Cardiac fibroblast (primary cell): Measurements from ENCODE around the gene DCAF4.

Source experiments
- DNase-seq, 2 donors: peaks; one replicate each; pipeline versions ENCODE4 v3.0.0 to v3.0.0-alpha.2; 2010; ENCODE audit warnings: low read depth in 2 of 2
- H3K4me3 ChIP-seq, 2 donors: replicated peaks in 1 of 2; 1 replicate in 1 of 2; 2 replicates in 1 of 2; pipeline ENCODE4 v1.5.1; 2011; ENCODE audit warnings: low read depth in 2 of 2, low read length in 2 of 2, mild to moderate bottlenecking in 2 of 2, moderate library complexity in 1 of 2
- CTCF ChIP-seq: IDR thresholded peaks from one replicate; pipeline ENCODE4 v1.5.1; 2011; ENCODE audit warnings: low read depth, mild to moderate bottlenecking, low read length, inconsistent platforms

The DCAF4 gene

GRCh38 chr14:72888192-72888591 lies 38.1 kb upstream of the DCAF4 start:
- no peak for TF ChIP-seq CTCF
- no peak for DNase-seq
- no peak overlapping the region for H3K4me3 ChIP-seq

GRCh38 chr14:72888636-72889201 lies 37.5 kb upstream of the DCAF4 start:
- H3K4me3 ChIP-seq, result no peak overlapping the region
- TF ChIP-seq CTCF, result no peak
- DNase-seq, result peak in 1 of 2 donors; percentile 35

- TF ChIP-seq CTCF, result no peak
- H3K4me3 ChIP-seq, result no peak overlapping the region
- DNase-seq, result peak in 1 of 2 donors; percentile 36
These were observed 36.9 kb upstream of the DCAF4 start for GRCh38 chr14:72889366-72889765.

- no peak for DNase-seq
- H3K4me3 ChIP-seq, result peak overlapping the region; percentile 62 to 70
- no peak for TF ChIP-seq CTCF
These were observed 34.6 kb upstream of the DCAF4 start for GRCh38 chr14:72891666-72892102.

GRCh38 chr14:72892103-72892878 lies 34.0 kb upstream of the DCAF4 start:
- no peak for TF ChIP-seq CTCF
- peak overlapping the region; percentile 62 to 70 for H3K4me3 ChIP-seq
- peak; percentile 19 to 48 for DNase-seq

- no peak for TF ChIP-seq CTCF
- peak overlapping the region; percentile 62 to 70 for H3K4me3 ChIP-seq
- peak in 1 of 2 donors; percentile 36 for DNase-seq
These were observed 33.2 kb upstream of the DCAF4 start for GRCh38 chr14:72892879-72893635.
